Measurements from ENCODE around the gene GPR171.

GRCh38 chr3:151230646-151231045, 27.6 kb upstream of the GPR171 start:
- TF ChIP-seq, protein P1, sequence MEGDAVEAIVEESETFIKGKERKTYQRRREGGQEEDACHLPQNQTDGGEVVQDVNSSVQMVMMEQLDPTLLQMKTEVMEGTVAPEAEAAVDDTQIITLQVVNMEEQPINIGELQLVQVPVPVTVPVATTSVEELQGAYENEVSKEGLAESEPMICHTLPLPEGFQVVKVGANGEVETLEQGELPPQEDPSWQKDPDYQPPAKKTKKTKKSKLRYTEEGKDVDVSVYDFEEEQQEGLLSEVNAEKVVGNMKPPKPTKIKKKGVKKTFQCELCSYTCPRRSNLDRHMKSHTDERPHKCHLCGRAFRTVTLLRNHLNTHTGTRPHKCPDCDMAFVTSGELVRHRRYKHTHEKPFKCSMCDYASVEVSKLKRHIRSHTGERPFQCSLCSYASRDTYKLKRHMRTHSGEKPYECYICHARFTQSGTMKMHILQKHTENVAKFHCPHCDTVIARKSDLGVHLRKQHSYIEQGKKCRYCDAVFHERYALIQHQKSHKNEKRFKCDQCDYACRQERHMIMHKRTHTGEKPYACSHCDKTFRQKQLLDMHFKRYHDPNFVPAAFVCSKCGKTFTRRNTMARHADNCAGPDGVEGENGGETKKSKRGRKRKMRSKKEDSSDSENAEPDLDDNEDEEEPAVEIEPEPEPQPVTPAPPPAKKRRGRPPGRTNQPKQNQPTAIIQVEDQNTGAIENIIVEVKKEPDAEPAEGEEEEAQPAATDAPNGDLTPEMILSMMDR (IDR thresholded peaks at IDR 0.05): no peak
- TF ChIP-seq POLR2A (IDR thresholded peaks at IDR 0.05): no peak
- TF ChIP-seq POLR2AphosphoS5 (IDR thresholded peaks at IDR 0.05): no peak
